ENCODE data around the gene PRKCH.

The PRKCH gene

GRCh38 chr14:61551384-61551783 is 230.0 kb downstream of the PRKCH start:
- DNase-seq (ENCODE audit: low read depth in 2 of 2) = no peak

- no peak for DNase-seq (ENCODE audit: low read depth in 2 of 2)
Measured at GRCh38 chr14:61552241-61552640, 230.9 kb downstream of the PRKCH start.

GRCh38 chr14:61553730-61554641 is 232.6 kb downstream of the PRKCH start:
- no peak for DNase-seq (ENCODE audit: low read depth in 2 of 2)

- DNase-seq (ENCODE audit: low read depth in 2 of 2) = no peak
Measured at GRCh38 chr14:61555056-61555838, 233.9 kb downstream of the PRKCH start.

GRCh38 chr14:61556455-61556854 is 235.1 kb downstream of the PRKCH start:
- no peak for DNase-seq (ENCODE audit: low read depth in 2 of 2)

GRCh38 chr14:61557262-61557661 is 235.9 kb downstream of the PRKCH start:
- no peak for DNase-seq (ENCODE audit: low read depth in 2 of 2)

GRCh38 chr14:61557854-61558253 is 236.5 kb downstream of the PRKCH start:
- no peak for DNase-seq (ENCODE audit: low read depth in 2 of 2)

- no peak for DNase-seq (ENCODE audit: low read depth in 2 of 2)
Measured at GRCh38 chr14:61558271-61558670, 236.9 kb downstream of the PRKCH start.

- DNase-seq (ENCODE audit: low read depth in 2 of 2) = no peak
Measured at GRCh38 chr14:61559641-61560201, 238.3 kb downstream of the PRKCH start.

GRCh38 chr14:61560323-61560722 is 238.9 kb downstream of the PRKCH start:
- no peak for DNase-seq (ENCODE audit: low read depth in 2 of 2)

GRCh38 chr14:61561104-61561503 is 239.7 kb downstream of the PRKCH start:
- no peak for DNase-seq (ENCODE audit: low read depth in 2 of 2)

GRCh38 chr14:61561657-61562276 is 240.4 kb downstream of the PRKCH start:
- DNase-seq (ENCODE audit: low read depth in 2 of 2) = no peak

- DNase-seq (ENCODE audit: low read depth in 2 of 2) = peak; percentile 34 to 36
Measured at GRCh38 chr14:61562321-61563161, 241.2 kb downstream of the PRKCH start.

- no peak for DNase-seq (ENCODE audit: low read depth in 2 of 2)
Measured at GRCh38 chr14:61563162-61563511, 241.8 kb downstream of the PRKCH start.

GRCh38 chr14:61563880-61564617 is 242.7 kb downstream of the PRKCH start:
- no peak for DNase-seq (ENCODE audit: low read depth in 2 of 2)

- DNase-seq (ENCODE audit: low read depth in 2 of 2) = no peak
Measured at GRCh38 chr14:61564618-61565091, 243.3 kb downstream of the PRKCH start.

- DNase-seq (ENCODE audit: low read depth in 2 of 2) = no peak
Measured at GRCh38 chr14:61565181-61565580, 243.8 kb downstream of the PRKCH start.

- DNase-seq (ENCODE audit: low read depth in 2 of 2) = no peak
Measured at GRCh38 chr14:61565836-61566536, 244.6 kb downstream of the PRKCH start.

- no peak for DNase-seq (ENCODE audit: low read depth in 2 of 2)
Measured at GRCh38 chr14:61566537-61567225, 245.3 kb downstream of the PRKCH start.

All from stimulated activated CD4-positive, alpha-beta T cell treated with anti-CD3 and anti-CD28 coated beads, Interleukin-15, amount 100 ng/mL, for 48 hours (primary cell).